Stomach smooth muscle (tissue), 2 donors: ENCODE data around the gene ZFAND3.

Experiments
- H3K27ac ChIP-seq: one replicate; pipeline ENCODE4 v1.7.0; 2013; ENCODE audit warnings: mild to moderate bottlenecking, low read length, inconsistent platforms
- H3K27me3 ChIP-seq, 2 donors: one replicate each; pipeline ENCODE4 v1.7.0; 2013; ENCODE audit warnings: low read length in 2 of 2; ENCODE audit not compliant: insufficient read depth in 2 of 2, control insufficient read depth in 1 of 2
- H3K36me3 ChIP-seq, 2 donors: one replicate each; pipeline ENCODE4 v1.7.0; 2013; ENCODE audit warnings: low read length in 2 of 2; ENCODE audit not compliant: control insufficient read depth in 2 of 2, insufficient read depth in 2 of 2
- H3K4me1 ChIP-seq: one replicate; pipeline ENCODE4 v1.7.0; 2013; ENCODE audit warnings: low read length; ENCODE audit not compliant: control insufficient read depth, insufficient read depth
- H3K4me3 ChIP-seq, 2 donors: one replicate each; pipeline ENCODE4 v1.7.0; 2013; ENCODE audit warnings: low read length in 2 of 2
- H3K9ac ChIP-seq, 2 donors: one replicate each; pipeline ENCODE4 v1.7.0; 2013; ENCODE audit warnings: low read length in 2 of 2, mild to moderate bottlenecking in 1 of 2
- H3K9me3 ChIP-seq, 2 donors: one replicate each; pipeline ENCODE4 v1.7.0; 2013; ENCODE audit warnings: low read length in 2 of 2; ENCODE audit not compliant: control insufficient read depth in 2 of 2
- donor health status: healthy.
- donor health status: Pancreatic carcinoma.

Gene ZFAND3

GRCh38 chr6:37799263-37799644 is 20.3 kb upstream of the ZFAND3 start:
- H3K4me3 ChIP-seq, result no peak overlapping the region
- H3K9me3 ChIP-seq, result no peaks in the 10 kb centered on the region
- H3K9ac ChIP-seq, result no peak overlapping the region
- H3K36me3 ChIP-seq, result no peaks in the 10 kb centered on the region
- no peaks in the 10 kb centered on the region for H3K4me1 ChIP-seq
- no peaks in the 10 kb centered on the region for H3K27me3 ChIP-seq
- H3K27ac ChIP-seq, result no peak overlapping the region

- Histone ChIP-seq H3K9ac (no peak overlapping the region), H3K4me1 (no peaks in the 10 kb centered on the region), H3K4me3 (no peak overlapping the region), H3K36me3 (no peaks in the 10 kb centered on the region), H3K27me3 (no peaks in the 10 kb centered on the region), H3K27ac (no peak overlapping the region), H3K9me3 (no peaks in the 10 kb centered on the region)
Measured at GRCh38 chr6:37800703-37801604, 18.6 kb upstream of the ZFAND3 start.

- H3K9ac ChIP-seq, result no peak overlapping the region
- H3K9me3 ChIP-seq, result no peaks in the 10 kb centered on the region
- no peaks in the 10 kb centered on the region for H3K27me3 ChIP-seq
- H3K4me3 ChIP-seq, result no peak overlapping the region
- H3K27ac ChIP-seq, result no peak overlapping the region
- no peaks in the 10 kb centered on the region for H3K4me1 ChIP-seq
- no peaks in the 10 kb centered on the region for H3K36me3 ChIP-seq
Measured at GRCh38 chr6:37801605-37801940, 18.0 kb upstream of the ZFAND3 start.

GRCh38 chr6:37802810-37803209 is 16.7 kb upstream of the ZFAND3 start:
- Histone ChIP-seq H3K27me3 (no peaks in the 10 kb centered on the region), H3K4me1 (peaks cover under 1% of the 10 kb centered on the region), H3K4me3 (no peak overlapping the region), H3K9me3 (no peaks in the 10 kb centered on the region), H3K36me3 (no peaks in the 10 kb centered on the region), H3K9ac (no peak overlapping the region), H3K27ac (no peak overlapping the region)

- H3K27me3 ChIP-seq, result no peaks in the 10 kb centered on the region
- no peaks in the 10 kb centered on the region for H3K9me3 ChIP-seq
- peaks cover 2% of the 10 kb centered on the region for H3K4me1 ChIP-seq
- no peak overlapping the region for H3K9ac ChIP-seq
- H3K27ac ChIP-seq, result no peak overlapping the region
- H3K36me3 ChIP-seq, result no peaks in the 10 kb centered on the region
- H3K4me3 ChIP-seq, result no peak overlapping the region
Measured at GRCh38 chr6:37804586-37804985, 14.9 kb upstream of the ZFAND3 start.

GRCh38 chr6:37806213-37806612 is 13.3 kb upstream of the ZFAND3 start:
- Histone ChIP-seq H3K9ac (no peak overlapping the region), H3K9me3 (no peaks in the 10 kb centered on the region), H3K4me1 (peaks cover 2% of the 10 kb centered on the region), H3K27ac (no peak overlapping the region), H3K36me3 (no peaks in the 10 kb centered on the region), H3K4me3 (no peak overlapping the region), H3K27me3 (no peaks in the 10 kb centered on the region)

GRCh38 chr6:37807656-37808055 is 11.9 kb upstream of the ZFAND3 start:
- Histone ChIP-seq H3K27ac (no peak overlapping the region), H3K27me3 (no peaks in the 10 kb centered on the region), H3K4me3 (no peak overlapping the region), H3K4me1 (peaks cover 2% of the 10 kb centered on the region), H3K9ac (no peak overlapping the region), H3K9me3 (no peaks in the 10 kb centered on the region), H3K36me3 (no peaks in the 10 kb centered on the region)

- no peak overlapping the region for H3K9ac ChIP-seq
- no peaks in the 10 kb centered on the region for H3K9me3 ChIP-seq
- H3K27ac ChIP-seq, result no peak overlapping the region
- no peaks in the 10 kb centered on the region for H3K36me3 ChIP-seq
- H3K4me3 ChIP-seq, result no peak overlapping the region
- peaks cover 2% of the 10 kb centered on the region for H3K4me1 ChIP-seq
- H3K27me3 ChIP-seq, result no peaks in the 10 kb centered on the region
Measured at GRCh38 chr6:37809197-37809543, 10.4 kb upstream of the ZFAND3 start.

- Histone ChIP-seq H3K27ac (no peak overlapping the region), H3K4me1 (peaks cover under 1% of the 10 kb centered on the region), H3K4me3 (no peak overlapping the region), H3K36me3 (no peaks in the 10 kb centered on the region), H3K27me3 (no peaks in the 10 kb centered on the region), H3K9me3 (no peaks in the 10 kb centered on the region), H3K9ac (no peak overlapping the region)
Measured at GRCh38 chr6:37812841-37813240, 6.7 kb upstream of the ZFAND3 start.

- no peak overlapping the region for H3K27ac ChIP-seq
- no peak overlapping the region for H3K9ac ChIP-seq
- no peaks in the 10 kb centered on the region for H3K36me3 ChIP-seq
- H3K9me3 ChIP-seq, result no peaks in the 10 kb centered on the region
- no peaks in the 10 kb centered on the region for H3K4me1 ChIP-seq
- no peaks in the 10 kb centered on the region for H3K27me3 ChIP-seq
- H3K4me3 ChIP-seq, result no peak overlapping the region
Measured at GRCh38 chr6:37814374-37814773, 5.2 kb upstream of the ZFAND3 start.

- H3K9ac ChIP-seq, result no peak overlapping the region
- peaks cover 5% of the 10 kb centered on the region for H3K4me1 ChIP-seq
- no peaks in the 10 kb centered on the region for H3K9me3 ChIP-seq
- H3K4me3 ChIP-seq, result no peak overlapping the region
- no peaks in the 10 kb centered on the region for H3K36me3 ChIP-seq
- H3K27ac ChIP-seq, result no peak overlapping the region
- H3K27me3 ChIP-seq, result no peaks in the 10 kb centered on the region
Measured at GRCh38 chr6:37816599-37817375, 2.7 kb upstream of the ZFAND3 start.
